ENCODE results near the gene HCN1.

The HCN1 gene

GRCh38 chr5:45281081-45281480 lies 415.1 kb downstream of the HCN1 start:
- no peak overlapping the region for H3K4me3 ChIP-seq (ENCODE audit: low read depth, low read length)
- TF ChIP-seq CTCF (IDR thresholded peaks at IDR 0.05; ENCODE audit: insufficient read depth, low read depth, low read length, missing control alignments), result no peak
- no peak for DNase-seq (ENCODE audit: low read depth)

GRCh38 chr5:45279109-45279508 lies 417.1 kb downstream of the HCN1 start:
- no peak overlapping the region for H3K4me3 ChIP-seq (ENCODE audit: low read depth, low read length)
- no peak for TF ChIP-seq CTCF (IDR thresholded peaks at IDR 0.05; ENCODE audit: insufficient read depth, low read depth, low read length, missing control alignments)
- no peak for DNase-seq (ENCODE audit: low read depth)

- no peak overlapping the region for H3K4me3 ChIP-seq (ENCODE audit: low read depth, low read length)
- no peak for TF ChIP-seq CTCF (IDR thresholded peaks at IDR 0.05; ENCODE audit: insufficient read depth, low read depth, low read length, missing control alignments)
- DNase-seq (ENCODE audit: low read depth), result no peak
Observed at GRCh38 chr5:45277860-45278259, 418.3 kb downstream of the HCN1 start.

GRCh38 chr5:45274241-45274640 lies 421.9 kb downstream of the HCN1 start:
- TF ChIP-seq CTCF (IDR thresholded peaks at IDR 0.05; ENCODE audit: insufficient read depth, low read depth, low read length, missing control alignments), result no peak
- no peak for DNase-seq (ENCODE audit: low read depth)
- no peak overlapping the region for H3K4me3 ChIP-seq (ENCODE audit: low read depth, low read length)

GRCh38 chr5:45271626-45272025 lies 424.6 kb downstream of the HCN1 start:
- H3K4me3 ChIP-seq (ENCODE audit: low read depth, low read length), result no peak overlapping the region
- DNase-seq (ENCODE audit: low read depth), result no peak
- TF ChIP-seq CTCF (IDR thresholded peaks at IDR 0.05; ENCODE audit: insufficient read depth, low read depth, low read length, missing control alignments), result no peak

- DNase-seq (ENCODE audit: low read depth), result no peak
- no peak for TF ChIP-seq CTCF (IDR thresholded peaks at IDR 0.05; ENCODE audit: insufficient read depth, low read depth, low read length, missing control alignments)
- H3K4me3 ChIP-seq (ENCODE audit: low read depth, low read length), result no peak overlapping the region
Observed at GRCh38 chr5:45264447-45264846, 431.7 kb downstream of the HCN1 start.

- H3K4me3 ChIP-seq (ENCODE audit: low read depth, low read length), result no peak overlapping the region
- TF ChIP-seq CTCF (IDR thresholded peaks at IDR 0.05; ENCODE audit: insufficient read depth, low read depth, low read length, missing control alignments), result no peak
- no peak for DNase-seq (ENCODE audit: low read depth)
Observed at GRCh38 chr5:45262061-45262590, 434.1 kb downstream of the HCN1 start.

Data from GM12865 (cell line).